ENCODE measurements around the gene SLC44A5. TPM values are rescaled to one million over a fixed set of nuclear protein-coding genes. Genes with fewer than 3 reads are reported as not detected.

SLC44A5 gene
- total RNA-seq, 2 experiments from 2014 or later: not detected

DNA sequence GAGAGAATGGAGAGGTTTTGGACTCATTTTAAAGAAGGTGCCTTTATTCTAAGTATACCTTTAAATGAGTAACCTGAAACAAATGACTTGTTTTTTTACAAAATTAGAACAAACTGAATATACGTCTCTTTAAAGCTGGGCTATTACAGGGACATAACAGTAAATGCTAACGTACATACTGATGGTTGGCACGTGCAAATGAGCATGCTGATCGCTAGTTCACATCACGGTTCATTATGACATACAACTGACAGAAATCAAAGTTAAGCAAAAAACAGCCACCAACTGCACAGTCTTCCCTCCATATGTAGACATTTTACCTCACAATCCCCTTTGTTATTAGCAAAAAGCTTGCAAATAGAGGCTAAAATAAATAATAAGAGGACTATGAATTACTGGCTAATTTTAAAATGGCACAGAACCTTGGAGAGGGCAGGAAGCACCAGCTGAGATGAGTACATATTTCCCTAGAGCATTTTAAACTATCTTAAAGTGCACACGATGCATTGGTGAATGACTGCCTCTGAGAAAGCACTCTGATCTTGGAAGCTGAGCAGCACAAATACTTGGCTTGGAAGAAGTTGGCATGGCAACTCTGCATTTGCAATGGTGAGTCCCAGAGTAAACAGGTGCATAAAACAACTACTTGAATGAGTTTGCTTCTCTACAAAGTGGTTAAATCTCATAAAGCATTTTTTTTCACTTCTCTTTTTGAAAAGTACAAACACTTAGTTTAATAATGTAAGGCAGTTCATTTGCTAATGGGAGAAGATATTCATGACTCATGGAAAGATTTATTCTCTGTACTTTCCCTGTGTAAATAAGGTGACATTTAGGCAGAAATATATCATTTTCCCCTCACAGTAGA is 272.1 kb downstream of the SLC44A5 start:
- intact Hi-C loops (cut with DNase I, micrococcal nuclease): no loop called here
- Mint-ChIP-seq H3K4me1 (no peaks in the 10 kb centered on the region), H3K27me3 (peaks cover 2% of the 10 kb centered on the region), H3K27ac (no peak overlapping the region), H3K4me3 (no peak overlapping the region), H3K36me3 (ENCODE audit: low read depth) (no peaks in the 10 kb centered on the region), H3K9me3 (ENCODE audit: low read depth) (no peaks in the 10 kb centered on the region)
- ATAC-seq (no peak), DNase-seq (no peak)
- ChIA-PET CTCF (no interaction called here), POLR2A (no interaction called here)

DNA sequence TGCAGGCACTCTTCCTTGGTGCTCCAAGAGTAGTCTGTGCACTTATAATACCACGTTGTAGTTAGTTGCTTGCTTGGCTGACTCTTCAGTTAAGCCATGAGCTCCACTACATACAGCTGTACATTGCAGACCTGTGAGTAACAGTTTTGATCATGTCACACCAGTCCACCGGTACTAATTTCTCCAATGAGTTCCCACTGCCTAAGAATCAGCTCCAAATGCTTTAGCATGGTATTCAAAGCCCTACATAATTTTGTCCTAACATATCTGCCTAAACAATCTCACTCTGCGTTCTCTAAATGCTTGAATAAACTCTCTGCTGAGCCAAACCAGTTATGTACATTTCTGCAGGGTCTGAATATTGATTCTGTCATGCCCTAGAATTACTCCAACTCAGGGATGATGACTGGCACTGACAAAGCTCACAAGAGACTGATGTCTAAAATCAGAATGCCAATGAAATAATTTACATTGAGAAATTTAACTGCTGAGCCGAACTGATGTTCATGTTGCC is 276.0 kb downstream of the SLC44A5 start:
- intact Hi-C loops (cut with DNase I, micrococcal nuclease): no loop called here
- no peaks in the 10 kb centered on the region for H3K36me3 Mint-ChIP-seq (ENCODE audit: low read depth)
- H3K4me1 Mint-ChIP-seq: no peaks in the 10 kb centered on the region
- H3K27ac Mint-ChIP-seq: no peak overlapping the region
- ChIA-PET CTCF (interaction anchor here (0.5 kb wide), 1 partner anchor 27 kb away, joined by 3 read pairs; no protein-coding TSS in a partner anchor), POLR2A (no interaction called here)
- no peaks in the 10 kb centered on the region for H3K27me3 Mint-ChIP-seq
- DNase-seq (no peak), ATAC-seq (no peak)
- no peaks in the 10 kb centered on the region for H3K9me3 Mint-ChIP-seq (ENCODE audit: low read depth)
- H3K4me3 Mint-ChIP-seq: no peak overlapping the region

DNA sequence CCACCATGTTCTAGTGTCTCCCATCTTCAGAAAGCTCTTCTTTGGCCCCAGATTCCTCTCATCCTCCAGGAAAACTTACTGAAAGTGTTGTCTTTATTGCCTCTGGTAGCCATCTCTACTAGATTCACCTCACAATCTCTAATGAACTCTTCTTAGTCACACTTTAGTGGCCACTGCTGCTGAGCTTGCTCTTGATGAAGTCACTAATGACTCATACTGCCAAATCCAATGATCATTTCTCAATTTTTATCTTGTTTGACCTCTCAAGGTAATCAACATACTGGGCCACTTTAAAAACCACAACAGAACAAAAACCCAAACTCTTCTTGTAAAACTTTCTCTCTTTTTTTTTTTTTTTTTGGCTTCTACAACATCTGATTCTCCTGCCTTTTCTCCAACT is 280.3 kb downstream of the SLC44A5 start:
- CTCF ChIA-PET: no interaction called here
- no peaks in the 10 kb centered on the region for H3K9me3 Mint-ChIP-seq (ENCODE audit: low read depth)
- H3K27me3 Mint-ChIP-seq: no peaks in the 10 kb centered on the region
- H3K4me1 Mint-ChIP-seq: no peaks in the 10 kb centered on the region
- no peak for DNase-seq
- POLR2A ChIA-PET: no interaction called here
- no peak for ATAC-seq
- H3K27ac Mint-ChIP-seq: no peak overlapping the region
- H3K36me3 Mint-ChIP-seq (ENCODE audit: low read depth): no peaks in the 10 kb centered on the region
- intact Hi-C loops (cut with DNase I, micrococcal nuclease): no loop called here
- no peak overlapping the region for H3K4me3 Mint-ChIP-seq

DNA sequence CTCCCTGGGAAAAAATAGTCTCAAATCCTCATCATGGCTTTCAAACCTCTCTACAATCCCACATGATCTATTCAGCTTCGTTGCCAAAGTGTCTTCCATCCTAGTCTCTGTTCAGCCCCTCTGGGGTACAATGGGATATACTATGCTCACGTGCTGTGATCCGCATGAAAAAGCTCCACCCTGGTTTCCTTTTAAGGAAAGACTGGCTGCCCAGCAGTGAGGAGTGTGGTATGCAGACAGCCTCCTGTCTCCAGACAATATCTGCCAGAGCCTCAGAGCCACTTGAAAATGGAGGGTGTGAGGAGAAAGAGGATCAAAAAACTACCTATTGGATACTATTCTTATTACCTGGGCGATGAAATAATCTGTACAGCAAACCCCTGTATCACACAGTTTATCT is 282.2 kb downstream of the SLC44A5 start:
- Mint-ChIP-seq H3K9me3 (ENCODE audit: low read depth) (no peaks in the 10 kb centered on the region), H3K4me3 (no peak overlapping the region), H3K4me1 (no peaks in the 10 kb centered on the region), H3K36me3 (ENCODE audit: low read depth) (no peaks in the 10 kb centered on the region), H3K27ac (no peak overlapping the region), H3K27me3 (no peaks in the 10 kb centered on the region)
- ChIA-PET POLR2A (no interaction called here), CTCF (no interaction called here)
- no peak for ATAC-seq
- intact Hi-C loops (cut with DNase I, micrococcal nuclease): no loop called here
- no peak for DNase-seq

GRCh38 chr1:75327395-75327794 is 283.5 kb downstream of the SLC44A5 start:
- no peaks in the 10 kb centered on the region for H3K27me3 Mint-ChIP-seq
- no peak overlapping the region for H3K27ac Mint-ChIP-seq
- H3K4me1 Mint-ChIP-seq: no peaks in the 10 kb centered on the region
- ChIA-PET POLR2A (no interaction called here), CTCF (no interaction called here)
- intact Hi-C loops (cut with DNase I, micrococcal nuclease): no loop called here
- no peak for DNase-seq
- peaks cover 2% of the 10 kb centered on the region for H3K9me3 Mint-ChIP-seq (ENCODE audit: low read depth)
- no peak for ATAC-seq
- H3K4me3 Mint-ChIP-seq: no peak overlapping the region
- no peaks in the 10 kb centered on the region for H3K36me3 Mint-ChIP-seq (ENCODE audit: low read depth)

- POLR2A ChIA-PET: no interaction called here
- peaks cover 2% of the 10 kb centered on the region for H3K27me3 Mint-ChIP-seq
- H3K4me1 Mint-ChIP-seq: no peaks in the 10 kb centered on the region
- no peaks in the 10 kb centered on the region for H3K36me3 Mint-ChIP-seq (ENCODE audit: low read depth)
- peaks cover 2% of the 10 kb centered on the region for H3K9me3 Mint-ChIP-seq (ENCODE audit: low read depth)
- intact Hi-C loops (cut with DNase I, micrococcal nuclease): no loop called here
- no peak overlapping the region for H3K27ac Mint-ChIP-seq
- no peak overlapping the region for H3K4me3 Mint-ChIP-seq
- CTCF ChIA-PET: no interaction called here
- no peak for DNase-seq
- ATAC-seq: no peak
Observed at GRCh38 chr1:75317976-75318375, 292.9 kb downstream of the SLC44A5 start.

DNA sequence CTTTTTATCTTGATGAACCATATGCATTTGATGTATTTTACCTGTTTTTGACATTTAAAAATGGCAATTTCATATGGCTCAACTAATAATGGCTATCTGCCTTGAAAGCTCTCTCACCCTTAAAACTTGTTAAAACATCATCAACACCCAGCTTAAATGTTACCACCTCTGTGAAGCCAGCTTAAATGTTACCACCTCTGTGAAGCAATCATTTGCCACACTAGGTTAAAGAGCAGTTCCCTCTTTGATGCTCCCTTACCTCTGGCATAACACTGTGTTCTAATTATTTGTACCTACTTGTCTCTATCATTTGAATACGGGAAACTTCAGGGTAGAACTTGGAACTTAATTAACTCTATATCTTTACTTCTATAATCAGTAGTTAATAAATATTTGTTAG is 294.7 kb downstream of the SLC44A5 start:
- H3K4me3 Mint-ChIP-seq: no peak overlapping the region
- peaks cover 2% of the 10 kb centered on the region for H3K27me3 Mint-ChIP-seq
- POLR2A ChIA-PET: no interaction called here
- H3K27ac Mint-ChIP-seq: no peak overlapping the region
- no peaks in the 10 kb centered on the region for H3K36me3 Mint-ChIP-seq (ENCODE audit: low read depth)
- no peaks in the 10 kb centered on the region for H3K4me1 Mint-ChIP-seq
- CTCF ChIA-PET: no interaction called here
- DNase-seq (no peak), ATAC-seq (no peak)
- intact Hi-C loops (cut with DNase I, micrococcal nuclease): no loop called here
- H3K9me3 Mint-ChIP-seq (ENCODE audit: low read depth): no peaks in the 10 kb centered on the region

GRCh38 chr1:75312620-75313019 is 298.3 kb downstream of the SLC44A5 start:
- intact Hi-C loops (cut with DNase I, micrococcal nuclease): no loop called here
- Mint-ChIP-seq H3K36me3 (ENCODE audit: low read depth) (no peaks in the 10 kb centered on the region), H3K27me3 (peaks cover 2% of the 10 kb centered on the region), H3K4me3 (no peak overlapping the region), H3K4me1 (no peaks in the 10 kb centered on the region), H3K9me3 (ENCODE audit: low read depth) (no peaks in the 10 kb centered on the region), H3K27ac (no peak overlapping the region)
- CTCF ChIA-PET: no interaction called here
- ATAC-seq (no peak), DNase-seq (no peak)
- POLR2A ChIA-PET: no interaction called here

DNA sequence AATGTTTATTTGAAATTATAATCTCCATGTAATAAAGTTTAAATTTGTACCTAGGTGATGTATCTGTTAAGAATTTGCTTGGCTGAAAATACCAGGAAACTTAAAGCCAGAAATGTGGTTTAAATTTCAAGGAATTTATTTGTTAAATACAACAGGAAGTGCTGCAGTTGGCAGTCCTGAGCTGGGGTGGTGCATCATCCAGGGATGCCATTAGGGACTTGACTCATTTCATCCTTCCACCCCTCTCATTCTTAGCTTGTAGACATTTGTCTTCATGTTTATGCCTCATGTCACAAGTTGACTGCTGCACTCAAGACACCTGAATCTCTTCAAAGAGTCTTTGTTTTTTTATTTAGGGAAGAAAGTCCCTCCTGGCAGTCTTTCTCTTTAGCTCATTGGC is 300.8 kb downstream of the SLC44A5 start:
- peaks cover 4% of the 10 kb centered on the region for H3K9me3 Mint-ChIP-seq (ENCODE audit: low read depth)
- intact Hi-C loops (cut with DNase I, micrococcal nuclease): no loop called here
- ChIA-PET CTCF (no interaction called here), POLR2A (no interaction called here)
- no peak for ATAC-seq
- no peaks in the 10 kb centered on the region for H3K36me3 Mint-ChIP-seq (ENCODE audit: low read depth)
- H3K27ac Mint-ChIP-seq: no peak overlapping the region
- no peak for DNase-seq
- no peak overlapping the region for H3K4me3 Mint-ChIP-seq
- H3K4me1 Mint-ChIP-seq: no peaks in the 10 kb centered on the region
- H3K27me3 Mint-ChIP-seq: peaks cover 2% of the 10 kb centered on the region

GRCh38 chr1:75308365-75308764 is 302.5 kb downstream of the SLC44A5 start:
- DNase-seq (no peak), ATAC-seq (no peak)
- peaks cover 4% of the 10 kb centered on the region for H3K9me3 Mint-ChIP-seq (ENCODE audit: low read depth)
- ChIA-PET CTCF (interaction anchor here (0.6 to 0.8 kb wide), 2 partner anchors 27 to 82 kb away, joined by 3 read pairs; no protein-coding TSS in a partner anchor), POLR2A (no interaction called here)
- no peaks in the 10 kb centered on the region for H3K4me1 Mint-ChIP-seq
- no peaks in the 10 kb centered on the region for H3K36me3 Mint-ChIP-seq (ENCODE audit: low read depth)
- no peak overlapping the region for H3K27ac Mint-ChIP-seq
- H3K4me3 Mint-ChIP-seq: no peak overlapping the region
- H3K27me3 Mint-ChIP-seq: peaks cover under 1% of the 10 kb centered on the region
- intact Hi-C loops (cut with DNase I, micrococcal nuclease): no loop called here

- no peaks in the 10 kb centered on the region for H3K27me3 Mint-ChIP-seq
- H3K27ac Mint-ChIP-seq: no peak overlapping the region
- peaks cover 4% of the 10 kb centered on the region for H3K9me3 Mint-ChIP-seq (ENCODE audit: low read depth)
- POLR2A ChIA-PET: no interaction called here
- no peak for DNase-seq
- no peaks in the 10 kb centered on the region for H3K36me3 Mint-ChIP-seq (ENCODE audit: low read depth)
- CTCF ChIA-PET: no interaction called here
- ATAC-seq: no peak
- intact Hi-C loops (cut with DNase I, micrococcal nuclease): no loop called here
- no peaks in the 10 kb centered on the region for H3K4me1 Mint-ChIP-seq
- H3K4me3 Mint-ChIP-seq: no peak overlapping the region
Observed at GRCh38 chr1:75305061-75305460, 305.9 kb downstream of the SLC44A5 start.

DNA sequence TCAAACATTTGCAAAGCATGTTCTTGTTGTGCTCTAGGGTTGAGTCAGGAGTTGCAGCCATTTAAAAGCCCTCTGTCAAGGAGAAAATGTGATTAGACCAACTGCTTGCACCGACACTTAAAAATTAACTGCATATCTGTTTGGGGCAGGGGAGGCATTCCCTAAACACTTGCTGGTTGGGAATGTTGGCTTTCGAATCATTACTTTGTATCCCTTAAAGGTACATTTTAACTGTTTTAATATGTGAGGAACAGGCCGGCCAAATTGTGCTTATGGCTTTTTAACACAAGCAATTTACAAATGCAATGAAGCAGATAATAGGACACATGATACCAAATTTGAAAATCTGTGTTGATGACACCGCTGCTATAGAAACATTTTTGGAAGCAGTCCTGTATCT is 317.6 kb downstream of the SLC44A5 start:
- H3K27ac Mint-ChIP-seq: no peak overlapping the region
- CTCF ChIA-PET: no interaction called here
- no peaks in the 10 kb centered on the region for H3K27me3 Mint-ChIP-seq
- H3K4me1 Mint-ChIP-seq: no peaks in the 10 kb centered on the region
- intact Hi-C loops (cut with DNase I, micrococcal nuclease): no loop called here
- POLR2A ChIA-PET: no interaction called here
- H3K4me3 Mint-ChIP-seq: no peak overlapping the region
- DNase-seq (no peak), ATAC-seq (no peak)
- no peaks in the 10 kb centered on the region for H3K36me3 Mint-ChIP-seq (ENCODE audit: low read depth)
- H3K9me3 Mint-ChIP-seq (ENCODE audit: low read depth): no peaks in the 10 kb centered on the region

Data from activated CD4-positive, alpha-beta T cell treated with anti-CD3 and anti-CD28 coated beads for 36 hours (primary cell).